ENCODE measurements around the gene SNTG2.
A peak's percentile ranks its signal among the peaks of the same experiment; 100 is the strongest.

Gene SNTG2

GRCh38 chr2:954687-955000 lies 4.0 kb downstream of the SNTG2 start:
- DNase-seq = no peak

GRCh38 chr2:955829-956731 lies 5.4 kb downstream of the SNTG2 start:
- DNase-seq = no peak

GRCh38 chr2:959457-959856 lies 8.8 kb downstream of the SNTG2 start:
- no peak for DNase-seq

GRCh38 chr2:960061-960736 lies 9.6 kb downstream of the SNTG2 start:
- DNase-seq = peak; percentile 74

GRCh38 chr2:961786-962185 lies 11.1 kb downstream of the SNTG2 start:
- DNase-seq = no peak

- DNase-seq = no peak
These were observed 13.2 kb downstream of the SNTG2 start for GRCh38 chr2:963876-964275.

GRCh38 chr2:964562-964961 lies 13.9 kb downstream of the SNTG2 start:
- DNase-seq = no peak

- no peak for DNase-seq
These were observed 15.0 kb downstream of the SNTG2 start for GRCh38 chr2:965640-966147.

- no peak for DNase-seq
These were observed 22.5 kb downstream of the SNTG2 start for GRCh38 chr2:973129-973528.

- no peak for DNase-seq
These were observed 23.4 kb downstream of the SNTG2 start for GRCh38 chr2:974054-974453.

- peak; percentile 71 for DNase-seq
These were observed 23.9 kb downstream of the SNTG2 start for GRCh38 chr2:974502-974901.

- no peak for DNase-seq
These were observed 24.4 kb downstream of the SNTG2 start for GRCh38 chr2:975095-975494.

- no peak for DNase-seq
These were observed 28.6 kb downstream of the SNTG2 start for GRCh38 chr2:979069-979928.

GRCh38 chr2:980176-980575 lies 29.5 kb downstream of the SNTG2 start:
- DNase-seq = no peak

- DNase-seq = no peak
These were observed 30.6 kb downstream of the SNTG2 start for GRCh38 chr2:981258-981657.

- no peak for DNase-seq
These were observed 31.1 kb downstream of the SNTG2 start for GRCh38 chr2:981759-982158.

- no peak for DNase-seq
These were observed 34.8 kb downstream of the SNTG2 start for GRCh38 chr2:985317-985898.

GRCh38 chr2:987789-988188 lies 37.1 kb downstream of the SNTG2 start:
- no peak for DNase-seq

- DNase-seq = no peak
These were observed 39.3 kb downstream of the SNTG2 start for GRCh38 chr2:989781-990467.

GRCh38 chr2:990970-991369 lies 40.3 kb downstream of the SNTG2 start:
- no peak for DNase-seq

- DNase-seq = no peak
These were observed 51.7 kb downstream of the SNTG2 start for GRCh38 chr2:1002350-1002749.

- peak; percentile 10 for DNase-seq
These were observed 53.7 kb downstream of the SNTG2 start for GRCh38 chr2:1004398-1004797.

Data from NCI-H1105 treated with DMSO at 0.1 percent for 48 hours (cell line).